Sciatic nerve (tissue), 2 donors: ENCODE data around the gene FA2H. TPM values are rescaled to one million over a fixed set of nuclear protein-coding genes. Genes with fewer than 3 reads are reported as not detected.
"Not testable (repeated sequence)": the region's sequence is repeated elsewhere in the genome, so short reads cannot be mapped to it uniquely, and the experiment has no call there.

Experiments used
- ATAC-seq: fragments of 200-7000 bp; cut with Tn5 transposase; one replicate; pipeline ENCODE4 v1.9.1; 2020; ENCODE audit warnings: mild to moderate bottlenecking, moderate library complexity
- DNase-seq: peaks from one replicate; pipeline ENCODE4 v3.0.0-alpha.2; 2020; ENCODE audit warnings: low spot score
- intact Hi-C: fragments of 100-400 bp; cut with DNase I; formaldehyde crosslinking; loops from one replicate; pipeline ENCODE4 v1.14.2; 2022
- total RNA-seq: library from RNA; stranded (reverse); fragmentation: NEBNext Ultra II Directional; extraction: Animal tissue kit (Norgen Biotek cat#: 25700); gene quantifications from one replicate; pipeline ENCODE4 v1.2.1, GENCODE V29; 2021
- donor health status: DM: no; HTN: no; CAD: no.
- donor health status: DM: no; HTN: no; CAD: no.

FA2H gene
- total RNA-seq, 1 donor from 2014 or later: 52.2 TPM

GRCh38 chr16:74711938-74712337 lies 62.7 kb downstream of the FA2H start:
- ATAC-seq (no peak), DNase-seq (no peak)
- intact Hi-C loops: loop anchor here (10.0 kb wide), 1 partner anchor 143 kb away; no protein-coding TSS in a partner anchor

GRCh38 chr16:74710401-74710800 lies 64.2 kb downstream of the FA2H start:
- DNase-seq (no peak), ATAC-seq (no peak)
- intact Hi-C loops: loop anchor here (10.0 kb wide), 1 partner anchor 144 kb away; no protein-coding TSS in a partner anchor

GRCh38 chr16:74709441-74709877 lies 65.2 kb downstream of the FA2H start:
- peak; percentile 94 for ATAC-seq
- peak; percentile 90 for DNase-seq
- intact Hi-C loops: no loop called here

- intact Hi-C loops: no loop called here
Measured at GRCh38 chr16:74700438-74701225, 74.0 kb downstream of the FA2H start, which contains the start of gene MLKL. Gene MLKL, minus strand, starts transcription at chr16:74700862. Its CDS starts 5,105 bp downstream, at chr16:74695757.

GRCh38 chr16:74700116-74700437 lies 74.5 kb downstream of the FA2H start:
- peak; percentile 58 for DNase-seq
- intact Hi-C loops: no loop called here
- ATAC-seq: peak; percentile 38

More at GRCh38 chr16:74700438-74701225, 74.0 kb downstream of the FA2H start, which contains the start of gene MLKL:
- DNase-seq: peak; percentile 72
- peak; percentile 80 for ATAC-seq

- DNase-seq: no peak
- intact Hi-C loops: no loop called here
- ATAC-seq: no peak
Measured at GRCh38 chr16:74699666-74700065, 75.0 kb downstream of the FA2H start.

- intact Hi-C loops: no loop called here
- DNase-seq (no peak), ATAC-seq (no peak)
Measured at GRCh38 chr16:74698222-74698621, 76.4 kb downstream of the FA2H start.

- ATAC-seq: peak; percentile 98
- intact Hi-C loops: no loop called here
- DNase-seq: peak; percentile 86
Measured at GRCh38 chr16:74695450-74696422, 78.9 kb downstream of the FA2H start.

- ATAC-seq: no peak
- no peak for DNase-seq
- intact Hi-C loops: no loop called here
Measured at GRCh38 chr16:74691093-74691855, 83.3 kb downstream of the FA2H start.

GRCh38 chr16:74682556-74682955 lies 92.1 kb downstream of the FA2H start:
- ATAC-seq (no peak), DNase-seq (no peak)

GRCh38 chr16:74680681-74681080 lies 93.9 kb downstream of the FA2H start:
- intact Hi-C loops: no loop called here
- no peak for ATAC-seq
- DNase-seq: no peak

More at GRCh38 chr16:74682556-74682955, 92.1 kb downstream of the FA2H start:
- intact Hi-C loops: no loop called here

GRCh38 chr16:74679983-74680382 lies 94.6 kb downstream of the FA2H start:
- DNase-seq (no peak), ATAC-seq (no peak)
- intact Hi-C loops: no loop called here

- intact Hi-C loops: no loop called here
Measured at GRCh38 chr16:74677868-74678267, 96.8 kb downstream of the FA2H start.

GRCh38 chr16:74673876-74674275 lies 100.7 kb downstream of the FA2H start:
- no peak for ATAC-seq
- intact Hi-C loops: no loop called here
- no peak for DNase-seq

More at GRCh38 chr16:74677868-74678267, 96.8 kb downstream of the FA2H start:
- DNase-seq: no peak
- no peak for ATAC-seq

GRCh38 chr16:74668877-74669276 lies 105.7 kb downstream of the FA2H start:
- ATAC-seq, intact Hi-C loops, DNase-seq: not testable (repeated sequence)

- DNase-seq (peak; percentile 65), ATAC-seq (peak; percentile 22)
- intact Hi-C loops: no loop called here
Measured at GRCh38 chr16:74667255-74667700, 107.3 kb downstream of the FA2H start.

GRCh38 chr16:74666425-74667254 lies 108.0 kb downstream of the FA2H start, which contains the start of gene RFWD3:
Gene RFWD3, minus strand, starts transcription at chr16:74666877. Its CDS starts 5,428 bp downstream, at chr16:74661449.
- intact Hi-C loops: no loop called here
- ATAC-seq (peak; percentile 100), DNase-seq (peak; percentile 97)

GRCh38 chr16:74666010-74666421 lies 108.6 kb downstream of the FA2H start:
- intact Hi-C loops: no loop called here
- DNase-seq: no peak
- no peak for ATAC-seq
